ENCODE results near the gene LILRA2. TPM values are rescaled to one million over a fixed set of nuclear protein-coding genes. Genes with fewer than 3 reads are reported as not detected.

The LILRA2 gene
- total and polyA plus RNA-seq, 2 experiments from 2014 or later = not detected

DNA sequence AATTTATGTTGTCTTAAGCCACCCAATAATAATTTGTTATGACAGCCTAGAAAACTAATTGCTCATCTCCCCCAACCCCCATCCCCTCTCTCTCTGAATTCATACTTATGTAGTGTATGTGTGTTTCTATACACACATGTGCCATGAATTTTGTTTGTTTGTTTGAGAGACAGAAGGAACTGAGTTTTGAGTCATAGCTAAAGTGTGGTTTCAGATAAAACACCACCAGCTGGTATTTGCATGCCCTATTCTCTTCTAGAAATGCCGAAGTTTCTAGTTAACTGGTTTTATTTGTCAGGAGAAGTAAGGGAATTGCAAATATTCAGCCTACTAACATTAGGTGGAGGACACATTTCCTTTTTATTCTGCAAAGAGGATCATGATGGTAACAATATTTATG, 17.4 kb upstream of the LILRA2 start (continued):
- TF ChIP-seq ZNF462 (CRISPR knock-in tag; IDR thresholded peaks at IDR 0.05) (no peak), REST (IDR thresholded peaks at IDR 0.05; ENCODE audit: unreplicated experiment) (no peak), NANOG (IDR thresholded peaks at IDR 0.05; ENCODE audit: borderline replicate concordance) (no peak), STAT1 (IDR thresholded peaks at IDR 0.05; ENCODE audit: unreplicated experiment) (no peak), CREB1 (CRISPR knock-in tag; IDR thresholded peaks at IDR 0.05; ENCODE audit: low read depth) (no peak), POLR2AphosphoS5 (IDR thresholded peaks at IDR 0.05; ENCODE audit: low read depth) (no peak), ZNF114 (CRISPR knock-in tag; IDR thresholded peaks at IDR 0.05) (no peak), EZH2 (IDR thresholded peaks at IDR 0.05; ENCODE audit: low read depth, unreplicated experiment) (no peak), EZH2phosphoT487 (IDR thresholded peaks at IDR 0.05; ENCODE audit: unreplicated experiment) (no peak), CTCF (conservative IDR thresholded peaks at IDR 0.05; ENCODE audit: low read depth in 2 of 2) (no peak)
